Body of pancreas (tissue), 4 donors: ENCODE measurements around the gene LRIT1. TPM values are rescaled to one million over a fixed set of nuclear protein-coding genes. Genes with fewer than 3 reads are reported as not detected.

Source experiments
- ATAC-seq: fragments of 150-250 bp; one replicate; pipeline ENCODE4 v1.9.1; 2016
- DNase-seq, 4 donors: peaks; one replicate each; pipeline ENCODE4 v3.0.0-alpha.2; 2019
- H3K27ac ChIP-seq, 4 donors: fragments of 200-600 bp; sonication (generic); 1 replicate in 3 of 4; 2 replicates in 1 of 4; pipeline versions ENCODE4 v1.5.1 to v1.6.1; 2016 to 2019; ENCODE audit warnings: mild to moderate bottlenecking in 1 of 4, mixed read lengths in 1 of 4, moderate library complexity in 1 of 4
- H3K27me3 ChIP-seq, 2 donors: fragments of 200-600 bp; sonication (generic); one replicate each; pipeline ENCODE4 v1.6.0; 2016; ENCODE audit warnings: mild to moderate bottlenecking in 1 of 2
- H3K36me3 ChIP-seq, 2 donors: fragments of 200-600 bp; sonication (generic); replicated peaks in 1 of 2; 2 replicates each; pipeline ENCODE4 v1.5.1; 2016; ENCODE audit warnings: low read depth in 2 of 2; ENCODE audit not compliant: insufficient read depth in 1 of 2
- H3K4me1 ChIP-seq: fragments of 200-600 bp; sonication (generic); one replicate; pipeline ENCODE4 v1.6.0; 2016
- H3K4me3 ChIP-seq, 2 donors: fragments of 200-600 bp; sonication (generic); 1 replicate in 1 of 2; 2 replicates in 1 of 2; pipeline ENCODE4 v1.5.1; 2016 to 2019
- H3K9me3 ChIP-seq, 3 donors: fragments of 200-600 bp; sonication (generic); 1 replicate in 2 of 3; 2 replicates in 1 of 3; pipeline ENCODE4 v1.5.1; 2016
- CTCF ChIP-seq, 7 experiments: fragments of 450-650 bp in 4 of 7; fragments of 200-600 bp in 3 of 7; sonication (generic) in 3 of 7; IDR thresholded peaks; one replicate each; pipeline ENCODE4 v1.5.1; 2016 to 2019; ENCODE audit warnings: antibody characterized with exemption in 7 of 7
- POLR2A ChIP-seq, 3 donors: fragments of 450-650 bp; IDR thresholded peaks; one replicate each; pipeline ENCODE4 v1.6.1; 2016; ENCODE audit warnings: antibody characterized with exemption in 3 of 3, mild to moderate bottlenecking in 2 of 3
- WGBS, 2 donors: methylation state at CpG; one replicate each; pipeline ENCODE4 v1.1.5; 2017; 5-methylcytosine and 5-hydroxymethylcytosine counted together
- intact Hi-C: fragments of 100-400 bp; cut with DNase I; formaldehyde crosslinking; loops from one replicate; pipeline ENCODE4 v1.15.1; 2023
- total RNA-seq, 2 donors: library from RNA; depleted of rRNA; stranded (reverse); fragments of >200 nt; gene quantifications; one replicate each; pipeline ENCODE4 v1.1.0, GENCODE V29; 2016

LRIT1 gene
- total RNA-seq, 2 donors from 2014 or later: not detected

GRCh38 chr10:84191106-84191505 is 50.2 kb downstream of the LRIT1 start:
- peaks cover 0 to 20% of the 10 kb centered on the region in 2 donors for H3K27me3 ChIP-seq
- no peak overlapping the region for H3K27ac ChIP-seq
- H3K9me3 ChIP-seq: no peaks in the 10 kb centered on the region
- no peak overlapping the region for H3K4me3 ChIP-seq
- peaks cover 14% of the 10 kb centered on the region for H3K4me1 ChIP-seq
- TF ChIP-seq CTCF (IDR thresholded peaks at IDR 0.05) (no peak), POLR2A (IDR thresholded peaks at IDR 0.05) (no peak)
- no peak for DNase-seq
- H3K36me3 ChIP-seq: no peaks in the 10 kb centered on the region
- intact Hi-C loops: no loop called here
- 49 to 64% methylated on average over 4 to 5 of the region's 5 CpGs for WGBS, 2 donors
- no peak for ATAC-seq

GRCh38 chr10:84190621-84191020 is 50.7 kb downstream of the LRIT1 start:
- 50 to 58% methylated on average over 1 to 3 of the region's 3 CpGs for WGBS, 2 donors
- TF ChIP-seq POLR2A (IDR thresholded peaks at IDR 0.05) (no peak), CTCF (IDR thresholded peaks at IDR 0.05) (no peak)
- Histone ChIP-seq H3K4me3 (no peak overlapping the region), H3K27ac (no peak overlapping the region), H3K9me3 (no peaks in the 10 kb centered on the region), H3K36me3 (no peaks in the 10 kb centered on the region), H3K27me3 (peaks cover 0 to 15% of the 10 kb centered on the region in 2 donors), H3K4me1 (peaks cover 14% of the 10 kb centered on the region)
- intact Hi-C loops: no loop called here
- ATAC-seq (no peak), DNase-seq (no peak)

GRCh38 chr10:84188815-84189214 is 52.5 kb downstream of the LRIT1 start:
- Histone ChIP-seq H3K4me3 (no peak overlapping the region), H3K27ac (no peak overlapping the region), H3K27me3 (no peaks in the 10 kb centered on the region), H3K36me3 (no peaks in the 10 kb centered on the region), H3K9me3 (no peaks in the 10 kb centered on the region), H3K4me1 (no peaks in the 10 kb centered on the region)
- no peak for ATAC-seq
- intact Hi-C loops: no loop called here
- 58% methylated on average over 3 of the region's 3 CpGs; no CpG with 5 or more reads in 1 of the 2 donors for WGBS, 2 donors
- TF ChIP-seq CTCF (IDR thresholded peaks at IDR 0.05): no peak
- no peak for TF ChIP-seq POLR2A (IDR thresholded peaks at IDR 0.05)
- no peak for DNase-seq

- no peaks in the 10 kb centered on the region for H3K36me3 ChIP-seq
- DNase-seq (no peak), ATAC-seq (no peak)
- no peak overlapping the region for H3K27ac ChIP-seq
- H3K27me3 ChIP-seq: no peaks in the 10 kb centered on the region
- H3K4me1 ChIP-seq: no peaks in the 10 kb centered on the region
- WGBS, 2 donors: 44 to 47% methylated on average over 11 of the region's 11 CpGs
- TF ChIP-seq POLR2A (IDR thresholded peaks at IDR 0.05) (no peak), CTCF (IDR thresholded peaks at IDR 0.05) (no peak)
- intact Hi-C loops: no loop called here
- H3K4me3 ChIP-seq: no peak overlapping the region
- no peaks in the 10 kb centered on the region for H3K9me3 ChIP-seq
Observed at GRCh38 chr10:84185526-84186175, 55.7 kb downstream of the LRIT1 start.

GRCh38 chr10:84184517-84184916 is 56.8 kb downstream of the LRIT1 start:
- DNase-seq: no peak
- no peaks in the 10 kb centered on the region for H3K9me3 ChIP-seq
- 56 to 62% methylated on average over 4 of the region's 4 CpGs for WGBS, 2 donors
- no peak for ATAC-seq
- H3K27me3 ChIP-seq: no peaks in the 10 kb centered on the region
- no peak overlapping the region for H3K4me3 ChIP-seq
- intact Hi-C loops: no loop called here
- H3K4me1 ChIP-seq: no peaks in the 10 kb centered on the region
- H3K27ac ChIP-seq: no peak overlapping the region
- no peak for TF ChIP-seq CTCF (IDR thresholded peaks at IDR 0.05)
- no peak for TF ChIP-seq POLR2A (IDR thresholded peaks at IDR 0.05)
- H3K36me3 ChIP-seq: no peaks in the 10 kb centered on the region
